ENCODE data around the gene FBXO42.
A peak's percentile ranks its signal among the peaks of the same experiment; 100 is the strongest.

Gene FBXO42

DNA sequence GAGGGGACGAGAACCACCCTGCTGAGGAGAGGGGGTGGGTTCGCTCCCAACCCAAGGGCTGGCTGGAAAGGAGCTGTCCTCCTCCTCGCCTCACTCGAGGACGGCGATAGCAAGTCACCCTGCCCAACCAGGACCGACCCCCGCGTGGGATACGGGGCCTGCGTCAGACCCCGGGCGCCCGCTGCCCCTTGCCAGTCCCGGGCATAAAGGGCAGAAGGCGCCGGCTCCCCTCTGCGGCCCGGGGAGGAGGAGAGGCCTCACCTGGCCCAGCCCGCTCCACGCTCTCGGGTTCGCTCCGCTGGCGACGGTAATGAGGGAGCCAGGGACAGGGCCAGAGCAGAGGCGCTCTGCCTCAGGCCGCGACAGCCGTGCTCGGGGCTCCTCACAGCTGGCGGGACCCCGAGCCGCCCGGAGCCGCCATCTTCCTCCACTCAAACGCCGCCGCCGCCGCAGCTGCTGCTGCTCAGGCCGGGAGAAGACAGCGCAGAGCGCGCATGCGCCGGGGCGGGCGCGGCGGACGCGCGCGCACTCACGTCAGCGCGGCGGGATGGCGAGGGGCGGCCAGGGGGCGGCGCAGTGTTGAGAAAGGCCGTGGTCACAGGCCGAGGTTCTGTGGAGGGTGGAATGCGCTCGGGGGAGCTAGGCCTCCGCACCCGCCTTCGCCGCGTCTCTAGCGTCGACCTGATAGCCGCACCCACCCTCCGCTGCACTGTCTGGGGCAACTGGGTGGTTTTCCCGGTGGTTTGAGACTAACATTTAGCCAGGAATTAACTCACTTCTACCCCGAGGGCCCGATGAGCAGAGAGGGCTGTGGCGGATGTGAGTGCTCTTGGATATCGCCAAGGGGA, at the start of gene FBXO42:
FBXO42 (minus strand) TSS at position 487 of the 848 bp plus-strand sequence. CDS start 37,062 bp downstream, outside the sequence.
- ATAC-seq (ENCODE audit: low read depth) (peak; percentile 91), DNase-seq (ENCODE audit: low spot score in 2 of 2) (peak; percentile 86 to 91)
- Mint-ChIP-seq H3K36me3 (no peaks in the 10 kb centered on the region), H3K4me1 (peaks cover 14% of the 10 kb centered on the region), H3K9me3 (no peaks in the 10 kb centered on the region), H3K4me3 (peak within 1 kb of the TSS; percentile 93), H3K27me3 (no peaks in the 10 kb centered on the region), H3K27ac (peak within 1 kb of the TSS; percentile 92)

DNA sequence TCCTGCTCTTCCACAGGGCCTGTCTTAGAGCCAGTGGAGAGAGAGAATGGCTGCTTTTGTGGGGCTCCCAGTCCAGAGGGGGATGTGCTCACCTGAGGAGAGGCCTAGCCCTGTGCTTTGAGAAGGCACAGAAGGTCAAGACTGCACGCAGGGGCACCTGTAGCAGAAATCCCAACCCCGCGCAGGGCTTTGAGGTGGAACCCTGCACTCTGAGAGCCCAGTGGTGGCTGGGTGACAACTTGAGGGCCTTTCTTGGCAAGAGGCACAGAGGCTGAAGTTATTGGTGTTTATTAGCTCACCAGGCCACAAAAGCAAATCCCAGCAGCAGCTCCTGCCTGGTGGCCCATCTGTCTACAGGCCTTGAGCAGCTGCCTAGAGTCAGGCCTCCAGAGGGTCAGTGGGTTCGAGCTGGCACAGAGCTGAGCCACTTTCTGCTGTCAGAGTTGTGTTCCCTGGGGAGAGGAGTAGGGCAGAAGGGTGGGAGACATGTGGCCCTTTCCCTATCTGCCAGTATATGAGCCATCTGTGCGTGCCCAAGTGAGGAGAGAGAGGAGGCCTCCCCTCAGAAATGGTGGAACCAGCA, 46.2 kb upstream of the FBXO42 start:
- Mint-ChIP-seq H3K27ac (peak overlapping the region; percentile 60), H3K9me3 (no peaks in the 10 kb centered on the region), H3K36me3 (peaks cover 12% of the 10 kb centered on the region), H3K27me3 (no peaks in the 10 kb centered on the region), H3K4me3 (no peak overlapping the region), H3K4me1 (no peaks in the 10 kb centered on the region)
- DNase-seq (ENCODE audit: low spot score in 2 of 2), result no peak
- ATAC-seq (ENCODE audit: low read depth), result no peak

DNA sequence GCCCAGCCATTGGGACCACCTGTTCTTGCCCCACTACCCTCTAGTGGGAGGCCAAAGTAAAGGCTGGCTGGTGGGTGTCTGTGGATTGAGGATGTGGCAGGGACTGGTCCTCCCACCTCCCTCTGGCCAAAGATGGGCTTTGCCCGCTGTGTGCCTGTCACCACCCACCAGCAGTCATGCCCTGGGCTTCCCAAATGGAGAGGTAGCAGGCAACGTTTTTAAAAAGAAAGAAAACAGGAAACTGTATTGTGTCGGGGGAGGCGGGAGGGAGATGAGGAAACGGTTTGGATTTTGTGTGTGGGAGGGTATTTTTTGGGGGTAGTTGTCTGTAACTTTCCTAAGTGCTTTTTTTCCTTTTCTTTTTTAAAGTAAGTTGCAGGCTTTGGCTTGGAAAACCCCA, 44.8 kb upstream of the FBXO42 start:
- ATAC-seq (ENCODE audit: low read depth) (no peak), DNase-seq (ENCODE audit: low spot score in 2 of 2) (no peak)
- H3K27me3 Mint-ChIP-seq, result no peaks in the 10 kb centered on the region
- H3K27ac Mint-ChIP-seq, result peak overlapping the region; percentile 55
- H3K9me3 Mint-ChIP-seq, result no peaks in the 10 kb centered on the region
- H3K36me3 Mint-ChIP-seq, result peaks cover 23% of the 10 kb centered on the region
- no peak overlapping the region for H3K4me3 Mint-ChIP-seq
- peaks cover 8% of the 10 kb centered on the region for H3K4me1 Mint-ChIP-seq

DNA sequence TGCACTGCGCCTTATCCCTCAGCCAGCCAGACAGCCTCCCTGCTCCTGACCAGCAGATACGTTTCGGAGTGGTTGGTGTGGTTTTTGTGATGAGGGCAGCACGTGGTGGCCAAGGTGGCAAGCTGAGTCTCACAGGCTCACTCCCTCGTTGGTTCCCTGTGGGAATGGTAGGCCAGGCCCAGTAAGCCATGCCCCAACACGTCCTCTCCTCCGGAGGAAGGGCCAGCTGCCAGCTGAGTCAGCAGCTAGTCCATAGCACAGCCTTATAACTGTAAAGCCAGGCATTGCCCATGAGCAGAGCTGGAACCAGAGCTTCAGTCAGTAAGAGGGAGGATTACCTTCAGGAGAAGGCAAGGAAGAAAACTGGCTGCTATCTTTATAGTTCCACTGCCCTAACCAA, 44.3 kb upstream of the FBXO42 start:
- no peak overlapping the region for H3K4me3 Mint-ChIP-seq
- peak overlapping the region; percentile 55 for H3K27ac Mint-ChIP-seq
- ATAC-seq (ENCODE audit: low read depth), result no peak

DNA sequence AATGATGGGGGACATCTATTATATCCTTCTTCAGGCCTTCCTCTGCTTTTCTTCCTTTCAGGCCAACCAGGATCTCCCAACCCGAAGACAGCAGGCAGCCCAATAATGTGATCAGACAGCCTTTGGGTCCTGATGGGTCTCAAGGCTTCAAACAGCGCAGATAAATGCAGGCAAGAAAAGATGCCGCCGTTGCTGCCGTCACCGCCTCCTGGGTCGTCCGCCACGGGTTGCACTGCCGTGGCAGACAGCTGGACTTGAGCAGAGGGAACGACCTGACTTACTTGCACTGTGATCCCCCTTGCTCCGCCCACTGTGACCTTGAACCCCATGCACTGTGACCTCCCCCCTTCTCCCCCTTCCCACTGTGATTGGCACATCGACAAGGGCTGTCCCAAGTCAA, 42.7 kb upstream of the FBXO42 start:
- no peak overlapping the region for H3K27ac Mint-ChIP-seq
- H3K9me3 Mint-ChIP-seq, result no peaks in the 10 kb centered on the region
- ATAC-seq (ENCODE audit: low read depth), result no peak
- H3K27me3 Mint-ChIP-seq, result no peaks in the 10 kb centered on the region
- peaks cover 26% of the 10 kb centered on the region for H3K36me3 Mint-ChIP-seq
- H3K4me3 Mint-ChIP-seq, result no peak overlapping the region
- no peak for DNase-seq (ENCODE audit: low spot score in 2 of 2)
- H3K4me1 Mint-ChIP-seq, result peaks cover 20% of the 10 kb centered on the region

More for the DNA sequence above, 44.3 kb upstream of the FBXO42 start:
- Mint-ChIP-seq H3K4me1 (peaks cover 9% of the 10 kb centered on the region), H3K9me3 (no peaks in the 10 kb centered on the region), H3K27me3 (no peaks in the 10 kb centered on the region), H3K36me3 (peaks cover 24% of the 10 kb centered on the region)
- no peak for DNase-seq (ENCODE audit: low spot score in 2 of 2)

DNA sequence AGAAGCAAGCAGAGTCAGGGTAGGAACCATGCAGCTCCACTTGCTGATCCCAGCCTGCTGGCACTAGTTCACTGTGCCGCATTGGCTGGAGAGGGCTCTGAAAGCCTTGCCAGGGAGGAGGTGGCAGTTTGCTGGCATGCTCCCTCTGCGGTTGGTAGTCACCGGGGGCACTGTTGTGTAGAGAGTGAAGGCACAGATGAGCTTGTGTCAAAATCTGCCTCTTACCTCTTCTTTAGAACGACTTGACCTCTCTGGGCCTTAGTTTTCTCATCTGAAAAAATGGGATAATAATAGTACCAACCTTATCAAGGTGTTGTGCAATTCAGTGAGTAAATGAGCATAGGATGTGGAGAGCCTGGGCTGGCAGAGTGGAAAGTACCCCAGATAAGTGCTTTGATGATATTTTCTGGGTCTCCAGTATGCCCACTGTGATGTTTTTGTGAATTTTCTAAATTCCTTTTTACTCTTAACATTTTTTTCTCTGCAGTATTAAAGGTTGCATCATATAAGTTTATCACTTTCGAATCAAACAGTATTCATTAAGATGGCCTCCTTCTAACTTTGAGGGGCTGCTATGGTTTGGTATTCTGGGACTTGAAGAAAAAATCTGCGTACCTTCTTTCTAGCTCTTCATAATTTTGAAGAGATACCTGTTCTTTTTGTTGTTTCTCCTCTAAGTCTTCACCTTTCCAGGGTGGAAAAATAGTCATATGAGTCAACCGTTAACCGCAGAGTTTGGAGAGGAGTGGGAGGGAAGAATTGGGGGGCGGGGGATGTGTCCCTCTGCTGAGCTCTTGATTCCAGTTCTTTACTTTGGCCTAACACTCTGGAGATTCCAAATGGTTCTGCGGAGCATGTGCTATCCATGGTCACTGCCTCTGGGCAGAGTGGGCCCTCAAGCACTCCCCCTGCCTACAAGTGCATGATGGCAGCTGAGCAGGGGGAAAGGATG, 41.6 kb upstream of the FBXO42 start:
- H3K27ac Mint-ChIP-seq, result no peak overlapping the region
- H3K27me3 Mint-ChIP-seq, result no peaks in the 10 kb centered on the region
- peaks cover 22% of the 10 kb centered on the region for H3K4me1 Mint-ChIP-seq
- H3K9me3 Mint-ChIP-seq, result no peaks in the 10 kb centered on the region
- DNase-seq (ENCODE audit: low spot score in 2 of 2) (no peak), ATAC-seq (ENCODE audit: low read depth) (no peak)
- H3K36me3 Mint-ChIP-seq, result peaks cover 23% of the 10 kb centered on the region
- no peak overlapping the region for H3K4me3 Mint-ChIP-seq

DNA sequence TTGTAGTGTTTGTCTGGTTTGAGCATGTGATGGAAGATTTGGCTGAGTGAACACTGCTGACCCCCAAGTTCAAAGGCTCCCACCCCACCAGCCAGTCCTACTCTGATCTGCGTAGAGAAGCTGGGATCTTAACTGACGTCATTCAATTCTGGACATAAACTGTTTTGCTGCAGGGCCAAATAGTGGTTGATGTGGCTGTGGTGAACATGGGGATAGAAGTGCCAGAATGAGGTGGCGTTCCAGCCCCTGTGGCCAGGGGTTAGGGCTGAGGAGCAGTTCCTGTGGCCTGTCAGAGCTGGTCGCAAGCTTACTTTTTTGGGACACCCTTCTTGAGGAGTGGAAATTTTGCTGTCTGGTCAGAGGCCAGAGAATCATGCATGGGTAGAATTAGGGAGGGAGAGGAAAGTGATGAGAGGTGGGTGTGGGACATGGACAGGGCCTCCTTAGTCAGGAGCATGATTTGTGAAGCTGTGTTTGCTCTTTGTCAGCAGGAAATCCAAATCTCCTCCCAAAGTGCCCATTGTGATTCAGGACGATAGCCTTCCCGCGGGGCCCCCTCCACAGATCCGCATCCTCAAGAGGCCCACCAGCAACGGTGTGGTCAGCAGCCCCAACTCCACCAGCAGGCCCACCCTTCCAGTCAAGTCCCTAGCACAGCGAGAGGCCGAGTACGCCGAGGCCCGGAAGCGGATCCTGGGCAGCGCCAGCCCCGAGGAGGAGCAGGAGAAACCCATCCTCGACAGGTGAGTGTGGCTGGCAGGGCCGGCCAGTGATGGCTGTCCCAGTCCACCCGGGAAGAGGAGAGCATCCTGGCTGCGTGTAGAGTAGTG, 40.7 kb upstream of the FBXO42 start:
- Mint-ChIP-seq H3K4me1 (peaks cover 22% of the 10 kb centered on the region), H3K27ac (peak overlapping the region; percentile 19), H3K27me3 (no peaks in the 10 kb centered on the region), H3K36me3 (peaks cover 21% of the 10 kb centered on the region), H3K4me3 (no peak overlapping the region), H3K9me3 (no peaks in the 10 kb centered on the region)
- ATAC-seq (ENCODE audit: low read depth) (no peak), DNase-seq (ENCODE audit: low spot score in 2 of 2) (no peak)

DNA sequence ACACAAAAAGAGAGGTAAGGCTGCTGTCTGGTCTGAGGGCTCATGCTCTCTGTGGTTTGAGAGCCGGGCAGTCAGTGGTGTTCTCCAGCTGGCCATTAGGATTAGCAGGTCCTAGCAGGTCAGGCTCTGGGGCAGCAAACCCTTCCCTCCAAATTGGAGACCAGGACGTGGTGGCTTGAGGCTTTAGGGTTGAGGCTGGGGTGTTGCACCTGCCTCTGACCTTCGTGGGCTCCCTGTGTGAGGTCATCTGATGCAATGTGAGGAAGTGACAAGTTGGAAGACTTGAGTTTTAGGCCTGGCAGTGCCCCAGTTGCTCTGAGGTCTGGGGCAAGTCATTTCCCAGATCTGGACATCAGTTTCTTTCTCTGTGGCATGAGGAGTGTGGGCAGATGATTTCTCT, 39.1 kb upstream of the FBXO42 start:
- peak overlapping the region; percentile 38 for H3K27ac Mint-ChIP-seq
- H3K27me3 Mint-ChIP-seq, result no peaks in the 10 kb centered on the region
- H3K4me1 Mint-ChIP-seq, result peaks cover 34% of the 10 kb centered on the region
- no peak overlapping the region for H3K4me3 Mint-ChIP-seq
- ATAC-seq (ENCODE audit: low read depth) (no peak), DNase-seq (ENCODE audit: low spot score in 2 of 2) (no peak)
- peaks cover 18% of the 10 kb centered on the region for H3K36me3 Mint-ChIP-seq
- H3K9me3 Mint-ChIP-seq, result no peaks in the 10 kb centered on the region

DNA sequence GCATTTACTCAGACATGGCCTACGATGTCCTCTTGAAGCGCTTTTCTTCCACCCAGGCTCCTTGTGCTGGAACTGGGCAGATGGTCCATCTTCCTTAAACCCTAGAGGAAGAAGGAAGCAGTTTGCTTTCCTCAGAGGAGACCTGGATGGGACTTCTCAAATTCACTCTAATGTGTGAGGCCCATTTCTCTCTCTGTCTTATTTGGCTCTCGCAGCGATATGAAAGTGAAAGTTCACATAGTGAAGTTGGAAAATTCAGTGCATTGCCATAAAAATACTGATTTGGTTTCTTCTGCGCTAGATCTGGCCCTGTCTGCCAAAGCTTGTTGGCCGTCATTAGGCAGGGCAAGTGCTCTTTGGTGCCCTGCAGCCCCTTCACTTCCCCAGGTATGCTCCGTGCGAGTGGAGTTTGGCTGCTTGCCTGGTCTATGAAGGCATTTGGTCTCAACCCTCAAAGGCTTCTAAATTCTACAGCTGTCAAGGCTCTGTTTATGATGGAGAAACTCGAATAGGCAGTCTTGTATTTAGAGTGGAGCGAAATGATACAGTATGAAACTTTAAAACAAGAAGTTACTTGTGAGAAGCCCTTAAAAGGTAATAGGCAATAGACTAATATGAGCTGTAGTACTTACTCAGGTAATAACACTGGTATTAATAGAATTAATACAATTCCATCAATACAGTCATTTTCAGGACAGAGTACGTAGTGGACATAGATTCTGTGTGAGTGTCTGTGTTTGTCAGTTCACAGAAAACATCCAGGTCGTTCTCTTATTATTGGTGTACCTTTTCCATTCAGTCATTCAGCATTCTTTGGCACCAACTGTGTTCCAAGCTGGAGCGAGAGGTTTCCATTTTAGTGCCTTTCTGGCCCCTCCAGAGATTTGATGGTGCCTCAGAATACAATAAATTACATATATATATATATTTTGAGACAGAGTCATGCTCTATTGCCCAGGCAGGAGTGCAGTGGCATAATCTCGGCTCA, 35.2 kb upstream of the FBXO42 start:
- H3K36me3 Mint-ChIP-seq, result peaks cover 10% of the 10 kb centered on the region
- H3K27ac Mint-ChIP-seq, result peak overlapping the region; percentile 85
- ATAC-seq (ENCODE audit: low read depth), result peak; percentile 65
- peaks cover 54% of the 10 kb centered on the region for H3K4me1 Mint-ChIP-seq
- H3K4me3 Mint-ChIP-seq, result peak overlapping the region; percentile 81
- DNase-seq (ENCODE audit: low spot score in 2 of 2), result peak in 1 of 2 donors; percentile 10
- peaks cover 1% of the 10 kb centered on the region for H3K9me3 Mint-ChIP-seq
- no peaks in the 10 kb centered on the region for H3K27me3 Mint-ChIP-seq

DNA sequence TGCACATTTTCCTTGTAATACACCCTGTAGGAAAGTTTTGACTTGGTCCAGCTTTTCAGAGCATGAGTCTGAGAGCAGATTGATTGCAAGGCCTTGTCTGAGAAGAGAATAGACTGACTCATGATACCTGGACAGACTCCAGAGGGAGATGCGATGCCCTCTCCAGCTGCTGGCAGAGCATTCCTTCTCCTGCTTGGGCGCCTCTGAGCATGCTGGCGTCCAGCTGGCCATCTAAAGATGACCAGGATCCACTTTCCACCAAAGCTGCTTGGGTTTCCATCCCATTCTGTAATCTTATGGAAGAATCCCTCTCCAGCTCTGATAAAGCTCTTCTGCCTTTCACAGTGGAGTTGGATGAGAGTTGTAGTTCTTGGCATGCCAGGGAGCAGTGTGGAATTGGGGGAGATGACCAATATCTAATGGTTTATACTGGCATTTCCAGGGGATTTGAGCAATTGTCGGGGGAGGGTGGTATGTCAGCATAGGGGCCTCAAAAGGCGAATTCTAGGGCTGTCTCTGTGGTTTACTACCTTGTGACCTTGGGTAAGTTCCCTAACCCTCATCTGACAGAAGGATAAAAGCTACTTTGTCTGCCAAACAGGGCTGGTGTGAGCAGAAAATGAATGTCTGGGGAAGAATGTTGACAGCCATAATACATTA, 34.3 kb upstream of the FBXO42 start:
- peaks cover 5% of the 10 kb centered on the region for H3K36me3 Mint-ChIP-seq

DNA sequence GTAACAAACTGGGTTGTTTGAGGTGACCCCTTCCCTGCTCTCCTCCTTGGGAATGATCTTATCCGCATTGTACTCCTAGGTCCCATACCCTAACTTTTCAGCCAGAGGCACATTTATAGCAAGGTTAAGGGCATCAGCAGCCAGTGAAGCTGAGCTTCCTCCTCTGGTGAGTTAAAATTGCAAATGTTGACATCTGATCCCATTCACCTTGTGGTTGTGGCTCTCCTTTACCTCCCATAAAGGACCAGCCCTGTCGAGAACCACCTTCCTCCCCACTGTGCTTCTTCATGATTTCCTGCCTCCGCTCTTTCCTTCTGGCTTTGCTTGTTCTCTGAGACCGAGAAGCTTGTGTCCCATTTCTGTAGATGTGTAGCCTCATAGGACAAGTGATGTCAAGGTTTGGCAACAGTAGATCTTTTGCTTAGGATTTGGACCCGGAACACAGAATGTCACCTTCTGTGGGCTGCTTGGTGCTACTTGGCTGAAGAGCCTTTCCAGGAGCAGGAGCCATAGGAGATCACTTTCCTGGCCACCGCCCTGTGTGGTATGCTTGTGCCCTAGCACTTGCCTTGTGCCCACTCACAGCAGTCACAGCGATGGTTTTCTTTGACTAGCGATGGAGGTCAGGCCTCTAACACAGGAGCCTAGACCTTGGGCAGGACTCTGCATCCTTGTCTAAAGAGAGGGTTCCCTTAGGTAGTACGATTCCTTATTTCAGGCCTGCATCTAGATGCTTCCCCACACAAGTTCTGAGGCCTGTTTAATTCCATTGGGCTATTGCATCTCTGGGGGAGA, 33.6 kb upstream of the FBXO42 start:
- ATAC-seq (ENCODE audit: low read depth), result no peak
- Mint-ChIP-seq H3K36me3 (peaks cover 5% of the 10 kb centered on the region), H3K4me3 (peak overlapping the region; percentile 0)

More for the DNA sequence above, 34.3 kb upstream of the FBXO42 start:
- DNase-seq (ENCODE audit: low spot score in 2 of 2) (no peak), ATAC-seq (ENCODE audit: low read depth) (peak; percentile 70)
- H3K27ac Mint-ChIP-seq, result peak overlapping the region; percentile 85
- H3K4me3 Mint-ChIP-seq, result peak overlapping the region; percentile 33
- H3K4me1 Mint-ChIP-seq, result peaks cover 52% of the 10 kb centered on the region
- peaks cover 1% of the 10 kb centered on the region for H3K9me3 Mint-ChIP-seq
- no peaks in the 10 kb centered on the region for H3K27me3 Mint-ChIP-seq

More for the DNA sequence above, 33.6 kb upstream of the FBXO42 start:
- no peak for DNase-seq (ENCODE audit: low spot score in 2 of 2)
- Mint-ChIP-seq H3K9me3 (peaks cover 1% of the 10 kb centered on the region), H3K27me3 (no peaks in the 10 kb centered on the region), H3K27ac (peak overlapping the region; percentile 85), H3K4me1 (peaks cover 50% of the 10 kb centered on the region)
